ENCODE data around the gene DDX5. TPM values are rescaled to one million over a fixed set of nuclear protein-coding genes. Genes with fewer than 3 reads are reported as not detected.
A peak's percentile ranks its signal among the peaks of the same experiment; 100 is the strongest.

The DDX5 gene
- total and polyA plus RNA-seq, 2 of the 4 experiments (the other 2 are of a cell fraction) = 253 to 781 TPM

- dilution Hi-C loops (cut with HindIII; ENCODE audit: low sequenced_read_pairs, unreplicated experiment) (no loop called here), in situ Hi-C loops (cut with MboI; ENCODE audit: low sequenced_read_pairs) (no loop called here), intact Hi-C loops (cut with micrococcal nuclease) (no loop called here)
- H3K27ac ChIP-seq (ENCODE audit: insufficient read depth, low read length) = no peak overlapping the region
- BruUV-seq (replicated peaks) = no TSS peak
- no peaks in the 10 kb centered on the region for H3K27me3 ChIP-seq (ENCODE audit: control insufficient read depth, insufficient read depth, low read length)
- no peak overlapping the region for H3K56ac ChIP-seq (ENCODE audit: extremely low read depth, insufficient read depth, low read length)
- no peak overlapping the region for H3K14ac ChIP-seq (replicated peaks; ENCODE audit: low read depth, low read length)
- H4K5ac ChIP-seq (ENCODE audit: low read depth, low read length) = 0 out of 2 replicates have a peak overlapping the region, but pooled peaks have one; percentile 4
- no peak overlapping the region for H3K9ac ChIP-seq (ENCODE audit: low read depth, low read length)
- H4K8ac ChIP-seq (ENCODE audit: low read depth in 2 of 2, low read length in 2 of 2) = no peak overlapping the region
- H3K23ac ChIP-seq (ENCODE audit: low read depth, low read length) = no peak overlapping the region
- no peak overlapping the region for H2BK20ac ChIP-seq (ENCODE audit: low read depth, low read length)
- no peak overlapping the region for H4K91ac ChIP-seq (ENCODE audit: insufficient read depth, low read depth, low read length)
- WGBS, 2 experiments (ENCODE audit: extremely low coverage in 2 of 2, insufficient read length in 1 of 2) = no CpG with 5 or more reads among the region's 4 CpGs
- H3K9me1 ChIP-seq (ENCODE audit: insufficient read depth, low read length) = 0 out of 2 replicates have a peak, but pooled peaks cover 6% of the 10 kb centered on the region
- no peak overlapping the region for H3K4ac ChIP-seq (ENCODE audit: low read depth, low read length)
- ChIA-PET POLR2A (ENCODE audit: unreplicated experiment) (no interaction called here), CTCF (interaction anchor here (1.0 kb wide), 1 partner anchor 12 kb away, joined by 3 read pairs; no protein-coding TSS in a partner anchor)
- no peak overlapping the region for H2AK5ac ChIP-seq (ENCODE audit: low read depth, low read length)
- no peak overlapping the region for H2AK9ac ChIP-seq (replicated peaks; ENCODE audit: low read depth, low read length, poor library complexity)
- no peak overlapping the region for H3K4me3 ChIP-seq (ENCODE audit: insufficient read depth, low read depth, low read length)
- TF ChIP-seq SMC3 (IDR thresholded peaks at IDR 0.05; ENCODE audit: low read depth, low read length) = no peak
- no peak for TF ChIP-seq MXI1 (IDR thresholded peaks at IDR 0.05; ENCODE audit: borderline replicate concordance, low read depth, low read length)
- TF ChIP-seq RCOR1 (IDR thresholded peaks at IDR 0.05; ENCODE audit: insufficient replicate concordance, low read length) = no peak
- TF ChIP-seq, protein P1, sequence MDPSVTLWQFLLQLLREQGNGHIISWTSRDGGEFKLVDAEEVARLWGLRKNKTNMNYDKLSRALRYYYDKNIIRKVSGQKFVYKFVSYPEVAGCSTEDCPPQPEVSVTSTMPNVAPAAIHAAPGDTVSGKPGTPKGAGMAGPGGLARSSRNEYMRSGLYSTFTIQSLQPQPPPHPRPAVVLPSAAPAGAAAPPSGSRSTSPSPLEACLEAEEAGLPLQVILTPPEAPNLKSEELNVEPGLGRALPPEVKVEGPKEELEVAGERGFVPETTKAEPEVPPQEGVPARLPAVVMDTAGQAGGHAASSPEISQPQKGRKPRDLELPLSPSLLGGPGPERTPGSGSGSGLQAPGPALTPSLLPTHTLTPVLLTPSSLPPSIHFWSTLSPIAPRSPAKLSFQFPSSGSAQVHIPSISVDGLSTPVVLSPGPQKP (IDR thresholded peaks at IDR 0.05; ENCODE audit: borderline replicate concordance, low read depth, low read length) = no peak
- TF ChIP-seq MAZ (IDR thresholded peaks at IDR 0.05; ENCODE audit: borderline replicate concordance, low read depth, low read length) = no peak
- no peak for TF ChIP-seq CTCF (conservative IDR thresholded peaks at IDR 0.05; ENCODE audit: low read depth, low read length)
- no peak for TF ChIP-seq CHD1 (IDR thresholded peaks at IDR 0.05; ENCODE audit: low read depth, low read length)
- no peak for TF ChIP-seq FOS (IDR thresholded peaks at IDR 0.05; ENCODE audit: low read depth, low read length)
- TF ChIP-seq RAD21 (IDR thresholded peaks at IDR 0.05; ENCODE audit: low read length) = no peak
- no peak for TF ChIP-seq POLR2A (IDR thresholded peaks at IDR 0.05; ENCODE audit: low read depth, low read length)
- no peak for TF ChIP-seq RFX5 (IDR thresholded peaks at IDR 0.05; ENCODE audit: low read depth, low read length)
- TF ChIP-seq BHLHE40 (IDR thresholded peaks at IDR 0.05; ENCODE audit: low read depth, low read length) = no peak
- TF ChIP-seq MAFK (IDR thresholded peaks at IDR 0.05; ENCODE audit: low read depth, low read length) = no peak
- TF ChIP-seq NFE2L2 (IDR thresholded peaks at IDR 0.05; ENCODE audit: low read depth, low read length) = no peak
- TF ChIP-seq, protein P2, sequence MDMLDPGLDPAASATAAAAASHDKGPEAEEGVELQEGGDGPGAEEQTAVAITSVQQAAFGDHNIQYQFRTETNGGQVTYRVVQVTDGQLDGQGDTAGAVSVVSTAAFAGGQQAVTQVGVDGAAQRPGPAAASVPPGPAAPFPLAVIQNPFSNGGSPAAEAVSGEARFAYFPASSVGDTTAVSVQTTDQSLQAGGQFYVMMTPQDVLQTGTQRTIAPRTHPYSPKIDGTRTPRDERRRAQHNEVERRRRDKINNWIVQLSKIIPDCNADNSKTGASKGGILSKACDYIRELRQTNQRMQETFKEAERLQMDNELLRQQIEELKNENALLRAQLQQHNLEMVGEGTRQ (IDR thresholded peaks at IDR 0.05; ENCODE audit: low read depth, low read length) = no peak
- TF ChIP-seq CEBPB (IDR thresholded peaks at IDR 0.05; ENCODE audit: low read depth, low read length) = no peak
- H4K20me1 ChIP-seq (ENCODE audit: insufficient read depth, low read length) = peaks cover 62% of the 10 kb centered on the region
- H2BK5ac ChIP-seq (ENCODE audit: low read depth, low read length, poor library complexity, severe bottlenecking) = peak overlapping the region; percentile 2
- DNase-seq = no peak
- H3K9me3 ChIP-seq (ENCODE audit: control insufficient read depth, insufficient read depth, low read length) = no peaks in the 10 kb centered on the region
- H2BK120ac ChIP-seq (ENCODE audit: low read depth, low read length) = no peak overlapping the region
- no peak for ATAC-seq (ENCODE audit: low read depth)
- H3K79me1 ChIP-seq (ENCODE audit: low read depth in 1 of 2, low read length in 2 of 2) = peaks cover 21 to 48% of the 10 kb centered on the region in 2 experiments
- no peak overlapping the region for H2BK15ac ChIP-seq (ENCODE audit: low read depth, low read length)
- no peak overlapping the region for H3K18ac ChIP-seq (ENCODE audit: low read depth, low read length)
- H3K4me2 ChIP-seq (ENCODE audit: low read depth, low read length) = no peak overlapping the region
- no peak overlapping the region for H2AFZ ChIP-seq (replicated peaks; ENCODE audit: low read length, poor library complexity)
- peaks cover 52% of the 10 kb centered on the region for H3K36me3 ChIP-seq (ENCODE audit: control insufficient read depth, insufficient read depth, low read length)
- peaks cover 5% of the 10 kb centered on the region for H3K4me1 ChIP-seq (ENCODE audit: control insufficient read depth, insufficient read depth, low read length)
These were observed 49.2 kb upstream of the DDX5 start for GRCh38 chr17:64555281-64555680.

All from IMR-90 (cell line).